Naive B cell (primary cell): ENCODE results near the gene NFKB2. TPM values are rescaled to one million over a fixed set of nuclear protein-coding genes. Genes with fewer than 3 reads are reported as not detected.
A peak's percentile ranks its signal among the peaks of the same experiment; 100 is the strongest.

Experiments
- ATAC-seq, 2 donors: fragments of 150-1000 bp; cut with Tn5 transposase; 2 replicates each; pipeline ENCODE4 v1.10.0; 2021; ENCODE audit warnings: low read depth in 2 of 2, mild to moderate bottlenecking in 2 of 2, moderate library complexity in 2 of 2
- DNase-seq: peaks from one replicate; pipeline ENCODE4 v3.0.0; 2022
- H3K27ac Mint-ChIP-seq, 6 donors: one replicate each; pipeline ENCODE4 v1.8.0; 2020 to 2022; ENCODE audit warnings: mild to moderate bottlenecking in 6 of 6, mixed read lengths in 6 of 6, moderate library complexity in 5 of 6, inconsistent platforms in 2 of 6
- H3K27me3 Mint-ChIP-seq, 3 donors: one replicate each; pipeline ENCODE4 v1.8.0; 2021 to 2022; ENCODE audit warnings: mixed read lengths in 3 of 3, mild to moderate bottlenecking in 1 of 3
- H3K36me3 Mint-ChIP-seq, 2 donors: one replicate each; pipeline ENCODE4 v1.8.0; 2020 to 2022; ENCODE audit warnings: mixed read lengths in 2 of 2, inconsistent platforms in 1 of 2, mild to moderate bottlenecking in 1 of 2
- H3K4me1 Mint-ChIP-seq, 3 donors: one replicate each; pipeline ENCODE4 v1.8.0; 2020 to 2022; ENCODE audit warnings: mixed read lengths in 3 of 3, inconsistent platforms in 1 of 3, mild to moderate bottlenecking in 1 of 3, moderate library complexity in 1 of 3
- H3K4me3 Mint-ChIP-seq, 8 donors: one replicate each; pipeline ENCODE4 v1.8.0; 2020 to 2022; ENCODE audit warnings: mild to moderate bottlenecking in 8 of 8, mixed read lengths in 8 of 8, moderate library complexity in 8 of 8, inconsistent platforms in 2 of 8
- H3K9me3 Mint-ChIP-seq, 7 donors: one replicate each; pipeline ENCODE4 v1.8.0; 2020 to 2022; ENCODE audit warnings: mixed read lengths in 7 of 7, mild to moderate bottlenecking in 5 of 7, inconsistent platforms in 2 of 7, moderate library complexity in 1 of 7
- polyA plus RNA-seq, 6 donors: library from polyadenylated mRNA; unstranded; fragments of 300-500 nt; fragmentation: Illumina TruSeq; gene quantifications; one replicate each; pipeline ENCODE4 v1.2.3, GENCODE V29; 2021; ENCODE audit warnings: low read depth in 6 of 6

NFKB2 gene
- polyA plus RNA-seq, 6 donors from 2014 or later = 24.2 to 49.4 (median 34.7) TPM

GRCh38 chr10:102398172-102399020 is 2.9 kb downstream of the NFKB2 start:
- peaks cover 0 to 8% of the 10 kb centered on the region in 2 donors for H3K36me3 Mint-ChIP-seq
- H3K27ac Mint-ChIP-seq = peak overlapping the region; percentile 90 to 100 (median 94)
- no peak for ATAC-seq
- peaks cover 33 to 57% (median 53%) of the 10 kb centered on the region in 3 donors for H3K4me1 Mint-ChIP-seq
- H3K4me3 Mint-ChIP-seq = peak overlapping the region; percentile 66 to 99 (median 77)
- no peaks in the 10 kb centered on the region for H3K9me3 Mint-ChIP-seq
- H3K27me3 Mint-ChIP-seq = no peaks in the 10 kb centered on the region
- no peak for DNase-seq

GRCh38 chr10:102399217-102400021 is 3.9 kb downstream of the NFKB2 start:
- Mint-ChIP-seq H3K27ac (peak overlapping the region; percentile 77 to 100 (median 94)), H3K9me3 (no peaks in the 10 kb centered on the region), H3K27me3 (no peaks in the 10 kb centered on the region), H3K4me3 (peak overlapping the region; percentile 74 to 99 (median 77)), H3K4me1 (peaks cover 35 to 53% (median 51%) of the 10 kb centered on the region in 3 donors), H3K36me3 (peaks cover 0 to 8% of the 10 kb centered on the region in 2 donors)
- ATAC-seq = peak; percentile 41 to 54
- peak; percentile 87 for DNase-seq

DNA sequence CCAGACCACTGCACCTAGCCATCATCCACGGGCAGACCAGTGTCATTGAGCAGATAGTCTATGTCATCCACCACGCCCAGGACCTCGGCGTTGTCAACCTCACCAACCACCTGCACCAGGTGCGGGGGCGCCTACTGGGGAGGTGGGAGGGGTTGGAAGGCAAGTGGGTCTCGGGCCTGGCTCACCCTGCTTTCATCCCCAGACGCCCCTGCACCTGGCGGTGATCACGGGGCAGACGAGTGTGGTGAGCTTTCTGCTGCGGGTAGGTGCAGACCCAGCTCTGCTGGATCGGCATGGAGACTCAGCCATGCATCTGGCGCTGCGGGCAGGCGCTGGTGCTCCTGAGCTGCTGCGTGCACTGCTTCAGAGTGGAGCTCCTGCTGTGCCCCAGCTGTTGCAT is 4.6 kb downstream of the NFKB2 start:
- peak overlapping the region in 7 of 8 donors; percentile 15 to 99 (median 64) for H3K4me3 Mint-ChIP-seq
- peaks cover 35 to 51% (median 48%) of the 10 kb centered on the region in 3 donors for H3K4me1 Mint-ChIP-seq
- peak overlapping the region in 4 of 6 donors; percentile 38 to 100 (median 92) for H3K27ac Mint-ChIP-seq
- ATAC-seq (no peak), DNase-seq (no peak)
- H3K36me3 Mint-ChIP-seq = peaks cover 0 to 8% of the 10 kb centered on the region in 2 donors
- H3K27me3 Mint-ChIP-seq = no peaks in the 10 kb centered on the region
- no peaks in the 10 kb centered on the region for H3K9me3 Mint-ChIP-seq

GRCh38 chr10:102400598-102401341 is 5.3 kb downstream of the NFKB2 start:
- Mint-ChIP-seq H3K9me3 (no peaks in the 10 kb centered on the region), H3K4me3 (peak overlapping the region in 2 of 8 donors; percentile 30 to 51), H3K27ac (peak overlapping the region in 3 of 6 donors; percentile 4 to 100 (median 88)), H3K27me3 (no peaks in the 10 kb centered on the region), H3K4me1 (peaks cover 38 to 53% (median 51%) of the 10 kb centered on the region in 3 donors), H3K36me3 (peaks cover 0 to 8% of the 10 kb centered on the region in 2 donors)
- no peak for DNase-seq
- no peak for ATAC-seq

- peak overlapping the region in 2 of 8 donors; percentile 4 to 30 for H3K4me3 Mint-ChIP-seq
- peaks cover 37 to 52% (median 46%) of the 10 kb centered on the region in 3 donors for H3K4me1 Mint-ChIP-seq
- DNase-seq (no peak), ATAC-seq (no peak)
- H3K27ac Mint-ChIP-seq = peak overlapping the region in 2 of 6 donors; percentile 73 to 100
- no peaks in the 10 kb centered on the region for H3K27me3 Mint-ChIP-seq
- no peaks in the 10 kb centered on the region for H3K9me3 Mint-ChIP-seq
- H3K36me3 Mint-ChIP-seq = peaks cover 0 to 8% of the 10 kb centered on the region in 2 donors
Measured at GRCh38 chr10:102401342-102401654, 5.8 kb downstream of the NFKB2 start.

- Mint-ChIP-seq H3K9me3 (no peaks in the 10 kb centered on the region), H3K4me3 (peak overlapping the region in 3 of 8 donors; percentile 4 to 30 (median 25)), H3K27ac (peak overlapping the region in 3 of 6 donors; percentile 47 to 100 (median 73)), H3K36me3 (peaks cover 0 to 8% of the 10 kb centered on the region in 2 donors), H3K4me1 (peaks cover 35 to 51% (median 40%) of the 10 kb centered on the region in 3 donors), H3K27me3 (peaks cover 0 to 3% (median 1%) of the 10 kb centered on the region in 3 donors)
- DNase-seq (no peak), ATAC-seq (no peak)
Measured at GRCh38 chr10:102401735-102402511, 6.4 kb downstream of the NFKB2 start.

DNA sequence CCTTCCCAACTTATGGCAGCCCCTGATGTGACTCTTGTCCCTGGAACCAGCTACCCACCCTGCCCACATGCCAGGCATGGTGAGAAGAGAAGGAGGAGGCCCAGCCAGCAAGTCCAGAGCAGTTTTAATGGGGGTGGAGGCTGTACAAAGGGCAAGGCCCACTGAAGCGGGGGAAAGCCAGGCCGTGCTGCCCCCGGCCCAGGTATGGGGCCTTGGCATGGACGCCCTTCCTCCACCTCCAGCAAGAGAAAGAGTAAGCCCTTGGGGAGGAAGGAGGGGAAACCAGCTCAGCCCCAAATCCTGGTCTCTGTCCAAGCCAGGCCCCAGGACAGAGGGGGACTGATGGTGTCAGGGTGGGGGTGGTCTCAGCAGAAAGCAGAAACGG is 7.0 kb downstream of the NFKB2 start:
- Mint-ChIP-seq H3K9me3 (no peaks in the 10 kb centered on the region), H3K27me3 (peaks cover 1 to 9% (median 7%) of the 10 kb centered on the region in 3 donors), H3K36me3 (peaks cover 0 to 8% of the 10 kb centered on the region in 2 donors), H3K4me3 (no peak overlapping the region), H3K4me1 (peaks cover 33 to 50% (median 36%) of the 10 kb centered on the region in 3 donors), H3K27ac (peak overlapping the region in 2 of 6 donors; percentile 47 to 100)
- ATAC-seq (no peak), DNase-seq (no peak)

GRCh38 chr10:102403115-102403514 is 7.6 kb downstream of the NFKB2 start:
- peaks cover 0 to 5% of the 10 kb centered on the region in 2 donors for H3K36me3 Mint-ChIP-seq
- DNase-seq (no peak), ATAC-seq (no peak)
- H3K9me3 Mint-ChIP-seq = no peaks in the 10 kb centered on the region
- H3K4me1 Mint-ChIP-seq = peaks cover 31 to 47% (median 32%) of the 10 kb centered on the region in 3 donors
- H3K27ac Mint-ChIP-seq = no peak overlapping the region
- H3K4me3 Mint-ChIP-seq = peak overlapping the region in 1 of 8 donors; percentile 49
- H3K27me3 Mint-ChIP-seq = peaks cover 7 to 15% (median 13%) of the 10 kb centered on the region in 3 donors

- H3K36me3 Mint-ChIP-seq = peaks cover 0 to 3% of the 10 kb centered on the region in 2 donors
- peaks cover 27 to 44% (median 29%) of the 10 kb centered on the region in 3 donors for H3K4me1 Mint-ChIP-seq
- peaks cover 0 to 2% (median 0%) of the 10 kb centered on the region in 7 donors for H3K9me3 Mint-ChIP-seq
- H3K27ac Mint-ChIP-seq = peak overlapping the region in 3 of 6 donors; percentile 76 to 89 (median 76)
- H3K27me3 Mint-ChIP-seq = peaks cover 18 to 23% (median 22%) of the 10 kb centered on the region in 3 donors
- H3K4me3 Mint-ChIP-seq = peak overlapping the region in 1 of 8 donors; percentile 59
- no peak for DNase-seq
- ATAC-seq = no peak
Measured at GRCh38 chr10:102404361-102405107, 9.0 kb downstream of the NFKB2 start.

DNA sequence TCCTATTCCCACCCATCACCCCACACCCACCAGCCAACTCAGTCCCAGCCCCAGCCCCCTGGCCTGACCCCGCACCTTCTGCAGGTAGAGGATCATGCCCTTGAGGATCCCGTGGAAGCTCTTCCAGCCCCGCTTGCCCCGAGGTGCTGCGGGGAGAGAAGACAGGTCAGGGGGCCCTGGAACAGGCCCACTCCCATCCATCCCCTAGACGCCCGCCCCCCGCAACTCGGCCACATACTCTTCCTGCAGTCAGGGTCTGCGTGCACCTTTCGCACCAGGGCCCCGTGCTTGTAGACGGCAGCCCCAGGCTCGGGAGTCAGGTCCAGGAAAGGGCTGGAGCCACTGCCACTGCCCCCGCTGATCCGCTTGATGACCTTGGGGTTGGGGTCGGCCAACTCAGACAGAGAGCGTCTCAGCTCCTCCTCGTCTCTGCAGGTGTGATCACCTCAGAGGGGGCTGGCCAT is 9.6 kb downstream of the NFKB2 start:
- H3K36me3 Mint-ChIP-seq = peaks cover 0 to 7% of the 10 kb centered on the region in 2 donors
- H3K9me3 Mint-ChIP-seq = peaks cover 0 to 2% (median 0%) of the 10 kb centered on the region in 7 donors
- H3K27ac Mint-ChIP-seq = peak overlapping the region in 2 of 6 donors; percentile 76 to 85
- H3K4me1 Mint-ChIP-seq = peaks cover 27 to 46% (median 31%) of the 10 kb centered on the region in 3 donors
- peaks cover 24 to 29% (median 28%) of the 10 kb centered on the region in 3 donors for H3K27me3 Mint-ChIP-seq
- peak overlapping the region in 1 of 8 donors; percentile 59 for H3K4me3 Mint-ChIP-seq
- no peak for DNase-seq
- ATAC-seq = no peak

DNA sequence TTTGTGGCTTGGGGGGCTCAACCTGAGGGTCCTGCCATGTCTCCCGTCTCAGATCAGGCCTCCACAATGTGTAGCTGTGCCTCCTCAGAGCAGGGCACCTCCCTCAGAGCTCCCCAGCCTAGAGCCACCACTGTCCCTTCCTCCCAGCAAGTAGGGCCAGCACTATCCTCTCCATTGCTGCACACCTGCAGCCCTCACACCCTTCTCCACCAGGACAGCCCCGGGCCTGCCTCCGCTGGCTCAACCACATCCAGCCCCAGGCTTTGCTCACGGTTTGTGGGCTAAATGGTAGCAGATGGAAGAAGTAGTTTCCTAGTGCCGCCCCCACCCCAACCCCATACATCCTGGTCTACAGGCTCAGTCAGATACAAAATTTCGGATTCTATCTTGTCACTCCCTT is 10.1 kb downstream of the NFKB2 start:
- H3K4me3 Mint-ChIP-seq = peak overlapping the region in 4 of 8 donors; percentile 33 to 79 (median 46)
- DNase-seq (no peak), ATAC-seq (no peak)
- H3K4me1 Mint-ChIP-seq = peaks cover 23 to 45% (median 28%) of the 10 kb centered on the region in 3 donors
- H3K36me3 Mint-ChIP-seq = peaks cover 0 to 7% of the 10 kb centered on the region in 2 donors
- H3K9me3 Mint-ChIP-seq = peaks cover 0 to 2% (median 0%) of the 10 kb centered on the region in 7 donors
- peaks cover 25 to 31% (median 28%) of the 10 kb centered on the region in 3 donors for H3K27me3 Mint-ChIP-seq
- peak overlapping the region in 2 of 6 donors; percentile 24 to 76 for H3K27ac Mint-ChIP-seq
